Omental fat pad (tissue), 4 donors: ENCODE measurements around the gene NOX5. TPM values are rescaled to one million over a fixed set of nuclear protein-coding genes. Genes with fewer than 3 reads are reported as not detected.

Source experiments
- ATAC-seq: fragments of 150-250 bp; one replicate; pipeline ENCODE4 v1.9.1; 2016; ENCODE audit warnings: mild to moderate bottlenecking, moderate library complexity; ENCODE audit not compliant: low FRiP score
- DNase-seq: peaks from one replicate; pipeline ENCODE4 v3.0.0-alpha.2; 2019; ENCODE audit warnings: low spot score
- CTCF ChIP-seq, 3 donors: fragments of 450-650 bp; IDR thresholded peaks; one replicate each; pipeline ENCODE4 v1.5.1; 2016 to 2017; ENCODE audit warnings: antibody characterized with exemption in 3 of 3, mild to moderate bottlenecking in 3 of 3, moderate library complexity in 2 of 3
- total RNA-seq, 4 donors: library from RNA; depleted of rRNA; stranded (reverse); fragments of >200 nt; gene quantifications; one replicate each; pipeline ENCODE4 v1.1.0, GENCODE V29; 2016

Gene NOX5
- total RNA-seq, 4 donors from 2014 or later: 0.28 to 0.56 (median 0.42) TPM

GRCh38 chr15:69017978-69018377, 3.5 kb downstream of the NOX5 start:
- ATAC-seq: no peak
- no peak for TF ChIP-seq CTCF (IDR thresholded peaks at IDR 0.05)
- DNase-seq: no peak

- no peak for DNase-seq
- TF ChIP-seq CTCF (IDR thresholded peaks at IDR 0.05): no peak
- ATAC-seq: no peak
These were observed 4.5 kb downstream of the NOX5 start for GRCh38 chr15:69018951-69019350.

GRCh38 chr15:69021895-69022294, 7.4 kb downstream of the NOX5 start:
- no peak for TF ChIP-seq CTCF (IDR thresholded peaks at IDR 0.05)
- no peak for DNase-seq
- no peak for ATAC-seq

- TF ChIP-seq CTCF (IDR thresholded peaks at IDR 0.05): no peak
- DNase-seq (no peak), ATAC-seq (no peak)
These were observed 10.8 kb downstream of the NOX5 start for GRCh38 chr15:69025320-69025719.

- no peak for TF ChIP-seq CTCF (IDR thresholded peaks at IDR 0.05)
- no peak for DNase-seq
- ATAC-seq: no peak
These were observed 11.9 kb downstream of the NOX5 start for GRCh38 chr15:69026355-69026754.

GRCh38 chr15:69027976-69028518, 13.6 kb downstream of the NOX5 start:
- ATAC-seq (no peak), DNase-seq (no peak)
- TF ChIP-seq CTCF (IDR thresholded peaks at IDR 0.05): no peak
